Aorta (tissue), 5 donors: ENCODE measurements around the gene TEAD1. TPM values are rescaled to one million over a fixed set of nuclear protein-coding genes. Genes with fewer than 3 reads are reported as not detected.
A peak's percentile ranks its signal among the peaks of the same experiment; 100 is the strongest.

Experiments
- ATAC-seq: fragments of 200-7000 bp; cut with Tn5 transposase; one replicate; pipeline ENCODE4 v1.9.1; 2022; ENCODE audit warnings: moderate library complexity; ENCODE audit not compliant: low FRiP score
- DNase-seq, 2 donors: peaks; one replicate each; pipeline ENCODE4 v3.0.0-alpha.2; 2020
- H3K27ac ChIP-seq, 2 donors: one replicate each; pipeline ENCODE4 v1.5.1; 2013; ENCODE audit warnings: low read length in 2 of 2, mild to moderate bottlenecking in 2 of 2, moderate library complexity in 2 of 2, control low read depth in 1 of 2, inconsistent platforms in 1 of 2, low read depth in 1 of 2
- H3K27me3 ChIP-seq, 2 donors: one replicate each; pipeline ENCODE4 v1.6.1; 2013; ENCODE audit warnings: control low read depth in 1 of 2, low read length in 1 of 2, mild to moderate bottlenecking in 1 of 2, moderate library complexity in 1 of 2; ENCODE audit not compliant: insufficient read depth in 2 of 2, control insufficient read depth in 1 of 2
- H3K36me3 ChIP-seq, 2 donors: one replicate each; pipeline ENCODE4 v1.6.1; 2013; ENCODE audit warnings: control low read depth in 1 of 2, low read length in 1 of 2, mild to moderate bottlenecking in 1 of 2; ENCODE audit not compliant: insufficient read depth in 2 of 2, control insufficient read depth in 1 of 2
- H3K4me1 ChIP-seq, 2 donors: one replicate each; pipeline ENCODE4 v1.6.1; 2013; ENCODE audit warnings: low read length in 2 of 2, control low read depth in 1 of 2, mild to moderate bottlenecking in 1 of 2, moderate library complexity in 1 of 2; ENCODE audit not compliant: insufficient read depth in 2 of 2, control insufficient read depth in 1 of 2
- H3K4me3 ChIP-seq, 2 donors: one replicate each; pipeline ENCODE4 v1.5.1; 2013; ENCODE audit warnings: low read length in 2 of 2, control low read depth in 1 of 2, mild to moderate bottlenecking in 1 of 2
- H3K9me3 ChIP-seq: one replicate; pipeline ENCODE4 v1.6.1; 2013; ENCODE audit warnings: mild to moderate bottlenecking, low read length; ENCODE audit not compliant: control insufficient read depth
- WGBS, 2 donors: extraction: QIAGEN DNeasy Blood & Tissue Kit; methylation state at CpG; one replicate each; pipeline ENCODE4 v1.1.7; 2013; 5-methylcytosine and 5-hydroxymethylcytosine counted together
- intact Hi-C, 2 donors: fragments of 100-400 bp; cut with DNase I; formaldehyde crosslinking; loops; one replicate each; pipeline versions ENCODE4 v1.14.2 to v1.15.0; 2022
- polyA plus RNA-seq, 2 donors: library from polyadenylated mRNA; stranded (reverse); fragments of 200-250 nt; gene quantifications; one replicate each; pipeline ENCODE4 v1.2.3, GENCODE V29; 2013
- total RNA-seq, 2 donors: library from RNA; stranded (reverse); fragmentation: NEBNext Ultra II Directional; extraction: Animal tissue kit (Norgen Biotek cat#: 25700); gene quantifications; one replicate each; pipeline ENCODE4 v1.2.1, GENCODE V29; 2021
- donor health status: healthy with polysubstance abuse.
- donor health status: Bipolar disorder and iron deficiency.
- donor health status: DM: no; HTN: no; CAD: no.
- donor health status: DM: no; HTN: no; CAD: no.
- donor health status: DM: yes; HTN: yes; CAD: no.

TEAD1 gene
- total and polyA plus RNA-seq, 4 donors: 10.8 to 64.9 (median 34.3) TPM

- 0 to 1% methylated on average over 13 of the region's 13 CpGs for WGBS, 2 donors
- H3K9me3 ChIP-seq: no peaks in the 10 kb centered on the region
- peak in 1 of 2 donors; percentile 71 for DNase-seq
- ATAC-seq: peak; percentile 90
- H3K27ac ChIP-seq: peak overlapping the region; percentile 90 to 99
- H3K27me3 ChIP-seq: no peaks in the 10 kb centered on the region
- H3K4me3 ChIP-seq: no peak overlapping the region
- intact Hi-C loops: loop anchor here in 1 of 2 donors (2.0 to 10.0 kb wide), 2 partner anchors 19 to 71 kb away; partner anchors contain the start of gene TEAD1
- peaks cover 3 to 16% of the 10 kb centered on the region in 2 donors for H3K4me1 ChIP-seq
- H3K36me3 ChIP-seq: peaks cover 0 to 1% of the 10 kb centered on the region in 2 donors
Observed at GRCh38 chr11:12693479-12694182, 19.4 kb downstream of the TEAD1 start.

GRCh38 chr11:12694183-12694531, 19.9 kb downstream of the TEAD1 start:
- H3K9me3 ChIP-seq: no peaks in the 10 kb centered on the region
- H3K4me3 ChIP-seq: no peak overlapping the region
- H3K36me3 ChIP-seq: peaks cover 0 to 1% of the 10 kb centered on the region in 2 donors
- no peak for DNase-seq
- intact Hi-C loops: loop anchor here in 1 of 2 donors (10.0 kb wide), 1 partner anchor 71 kb away; no protein-coding TSS in a partner anchor
- WGBS, 2 donors: 2% methylated on average over 6 of the region's 6 CpGs
- H3K4me1 ChIP-seq: peaks cover 3 to 15% of the 10 kb centered on the region in 2 donors
- ATAC-seq: no peak
- H3K27me3 ChIP-seq: no peaks in the 10 kb centered on the region
- H3K27ac ChIP-seq: peak overlapping the region; percentile 90 to 99

- 39 to 45% methylated on average over 2 of the region's 2 CpGs for WGBS, 2 donors
- Histone ChIP-seq H3K4me3 (no peak overlapping the region), H3K27ac (peak overlapping the region; percentile 25 to 99), H3K27me3 (no peaks in the 10 kb centered on the region), H3K4me1 (peaks cover 3 to 12% of the 10 kb centered on the region in 2 donors), H3K9me3 (no peaks in the 10 kb centered on the region), H3K36me3 (peaks cover 0 to 1% of the 10 kb centered on the region in 2 donors)
- no peak for ATAC-seq
- DNase-seq: no peak
- intact Hi-C loops: loop anchor here in 1 of 2 donors (10.0 kb wide), 1 partner anchor 69 kb away; no protein-coding TSS in a partner anchor
Observed at GRCh38 chr11:12695221-12695794, 21.1 kb downstream of the TEAD1 start.

GRCh38 chr11:12695873-12696272, 21.7 kb downstream of the TEAD1 start:
- ATAC-seq (no peak), DNase-seq (no peak)
- H3K4me1 ChIP-seq: peaks cover 4 to 12% of the 10 kb centered on the region in 2 donors
- H3K27ac ChIP-seq: peak overlapping the region; percentile 43 to 64
- no peak overlapping the region for H3K4me3 ChIP-seq
- intact Hi-C loops: loop anchor here in 1 of 2 donors (10.0 kb wide), 1 partner anchor 69 kb away; no protein-coding TSS in a partner anchor
- H3K27me3 ChIP-seq: no peaks in the 10 kb centered on the region
- H3K36me3 ChIP-seq: peaks cover 0 to 1% of the 10 kb centered on the region in 2 donors
- 83 to 87% methylated on average over 3 of the region's 3 CpGs for WGBS, 2 donors
- no peaks in the 10 kb centered on the region for H3K9me3 ChIP-seq

- ATAC-seq (no peak), DNase-seq (no peak)
- intact Hi-C loops: loop anchor here in 1 of 2 donors (10.0 kb wide), 1 partner anchor 68 kb away; no protein-coding TSS in a partner anchor
- 86 to 88% methylated on average over 5 of the region's 5 CpGs for WGBS, 2 donors
- H3K27me3 ChIP-seq: no peaks in the 10 kb centered on the region
- H3K4me3 ChIP-seq: no peak overlapping the region
- H3K27ac ChIP-seq: no peak overlapping the region
- peaks cover 3 to 11% of the 10 kb centered on the region in 2 donors for H3K4me1 ChIP-seq
- H3K9me3 ChIP-seq: no peaks in the 10 kb centered on the region
- peaks cover 0 to 1% of the 10 kb centered on the region in 2 donors for H3K36me3 ChIP-seq
Observed at GRCh38 chr11:12696911-12697581, 22.8 kb downstream of the TEAD1 start.

- Histone ChIP-seq H3K27me3 (no peaks in the 10 kb centered on the region), H3K9me3 (no peaks in the 10 kb centered on the region), H3K27ac (no peak overlapping the region), H3K4me1 (peaks cover 1 to 4% of the 10 kb centered on the region in 2 donors), H3K4me3 (no peak overlapping the region), H3K36me3 (peaks cover 0 to 1% of the 10 kb centered on the region in 2 donors)
- DNase-seq (no peak), ATAC-seq (no peak)
- 67 to 81% methylated on average over 5 of the region's 5 CpGs for WGBS, 2 donors
- intact Hi-C loops: loop anchor here in 1 of 2 donors (10.0 kb wide), 1 partner anchor 67 kb away; no protein-coding TSS in a partner anchor
Observed at GRCh38 chr11:12698048-12698447, 23.8 kb downstream of the TEAD1 start.

GRCh38 chr11:12701811-12702592, 27.8 kb downstream of the TEAD1 start:
- no peaks in the 10 kb centered on the region for H3K36me3 ChIP-seq
- no peaks in the 10 kb centered on the region for H3K9me3 ChIP-seq
- no peaks in the 10 kb centered on the region for H3K27me3 ChIP-seq
- DNase-seq (no peak), ATAC-seq (no peak)
- intact Hi-C loops: no loop called here
- no peak overlapping the region for H3K27ac ChIP-seq
- WGBS, 2 donors: 91 to 93% methylated on average over 11 of the region's 11 CpGs
- peaks cover 0 to 1% of the 10 kb centered on the region in 2 donors for H3K4me1 ChIP-seq
- H3K4me3 ChIP-seq: no peak overlapping the region

- no peaks in the 10 kb centered on the region for H3K9me3 ChIP-seq
- H3K27me3 ChIP-seq: no peaks in the 10 kb centered on the region
- ATAC-seq (no peak), DNase-seq (no peak)
- no peak overlapping the region for H3K27ac ChIP-seq
- H3K4me1 ChIP-seq: peaks cover 1 to 2% of the 10 kb centered on the region in 2 donors
- 72 to 85% methylated on average over 4 of the region's 4 CpGs for WGBS, 2 donors
- no peak overlapping the region for H3K4me3 ChIP-seq
- intact Hi-C loops: no loop called here
- no peaks in the 10 kb centered on the region for H3K36me3 ChIP-seq
Observed at GRCh38 chr11:12702999-12703453, 28.8 kb downstream of the TEAD1 start.
